Bronchial epithelial cell (primary cell): ENCODE data around the gene ABI3BP. TPM values are rescaled to one million over a fixed set of nuclear protein-coding genes. Genes with fewer than 3 reads are reported as not detected.

ENCODE experiments used
- DNase-seq: peaks from one replicate; pipeline ENCODE4 v3.0.0-alpha.2; 2010; ENCODE audit warnings: low read depth
- FAIRE-seq: peaks from 2 replicates; lab custom pipeline; 2011; peaks lifted over from hg19 to GRCh38; lab: Jason Lieb, UNC
- H3K27me3 ChIP-seq: 2 replicates; pipeline ENCODE4 v1.5.1; 2011; ENCODE audit warnings: low read length; ENCODE audit not compliant: control insufficient read depth, insufficient read depth
- H3K36me3 ChIP-seq: 2 replicates; pipeline ENCODE4 v1.5.1; 2011; ENCODE audit warnings: low read length; ENCODE audit not compliant: control insufficient read depth, insufficient read depth
- H3K4me3 ChIP-seq: 2 replicates; pipeline ENCODE4 v1.5.1; 2011; ENCODE audit warnings: mild to moderate bottlenecking, low read depth, low read length, control low read depth
- total RNA-seq: library from RNA; depleted of rRNA; stranded (reverse); fragments of >200 nt; gene quantifications from 2 replicates; pipeline ENCODE4 v1.2.1, GENCODE V29; 2014
- TF ChIP-seq, protein P1 (sequence below): IDR thresholded peaks from 2 replicates; pipeline ENCODE4 v1.5.1; 2011; ENCODE audit warnings: mild to moderate bottlenecking, moderate library complexity, low read length, control low read depth, inconsistent platforms; ENCODE audit not compliant: insufficient read depth, severe bottlenecking

Gene ABI3BP
- total RNA-seq, 1 donor from 2014 or later, result 0.53 TPM

DNA sequence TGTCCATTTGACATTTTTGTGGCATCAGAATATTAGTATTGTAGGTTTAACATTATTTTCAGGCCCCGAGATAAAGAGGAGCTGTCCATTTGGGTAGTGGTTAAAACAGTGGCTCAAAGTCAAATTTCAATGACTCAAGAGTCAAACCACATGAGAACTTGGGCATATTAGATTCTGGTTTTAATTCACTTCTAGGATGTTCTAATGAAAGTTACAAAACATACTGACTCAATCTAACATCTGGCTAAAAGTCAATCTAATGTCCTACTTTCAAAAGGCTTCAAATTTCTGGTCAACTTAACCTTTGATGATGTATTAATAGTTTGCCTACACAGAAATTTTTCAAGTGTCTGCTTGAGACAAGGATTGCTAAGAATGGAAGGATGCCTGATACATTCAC lies 112.4 kb downstream of the ABI3BP start:
- H3K4me3 ChIP-seq, result no peak overlapping the region
- FAIRE-seq (no peak), DNase-seq (no peak)
- TF ChIP-seq, protein P1, sequence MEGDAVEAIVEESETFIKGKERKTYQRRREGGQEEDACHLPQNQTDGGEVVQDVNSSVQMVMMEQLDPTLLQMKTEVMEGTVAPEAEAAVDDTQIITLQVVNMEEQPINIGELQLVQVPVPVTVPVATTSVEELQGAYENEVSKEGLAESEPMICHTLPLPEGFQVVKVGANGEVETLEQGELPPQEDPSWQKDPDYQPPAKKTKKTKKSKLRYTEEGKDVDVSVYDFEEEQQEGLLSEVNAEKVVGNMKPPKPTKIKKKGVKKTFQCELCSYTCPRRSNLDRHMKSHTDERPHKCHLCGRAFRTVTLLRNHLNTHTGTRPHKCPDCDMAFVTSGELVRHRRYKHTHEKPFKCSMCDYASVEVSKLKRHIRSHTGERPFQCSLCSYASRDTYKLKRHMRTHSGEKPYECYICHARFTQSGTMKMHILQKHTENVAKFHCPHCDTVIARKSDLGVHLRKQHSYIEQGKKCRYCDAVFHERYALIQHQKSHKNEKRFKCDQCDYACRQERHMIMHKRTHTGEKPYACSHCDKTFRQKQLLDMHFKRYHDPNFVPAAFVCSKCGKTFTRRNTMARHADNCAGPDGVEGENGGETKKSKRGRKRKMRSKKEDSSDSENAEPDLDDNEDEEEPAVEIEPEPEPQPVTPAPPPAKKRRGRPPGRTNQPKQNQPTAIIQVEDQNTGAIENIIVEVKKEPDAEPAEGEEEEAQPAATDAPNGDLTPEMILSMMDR, result no peak
- no peaks in the 10 kb centered on the region for H3K36me3 ChIP-seq
- H3K27me3 ChIP-seq, result no peaks in the 10 kb centered on the region

DNA sequence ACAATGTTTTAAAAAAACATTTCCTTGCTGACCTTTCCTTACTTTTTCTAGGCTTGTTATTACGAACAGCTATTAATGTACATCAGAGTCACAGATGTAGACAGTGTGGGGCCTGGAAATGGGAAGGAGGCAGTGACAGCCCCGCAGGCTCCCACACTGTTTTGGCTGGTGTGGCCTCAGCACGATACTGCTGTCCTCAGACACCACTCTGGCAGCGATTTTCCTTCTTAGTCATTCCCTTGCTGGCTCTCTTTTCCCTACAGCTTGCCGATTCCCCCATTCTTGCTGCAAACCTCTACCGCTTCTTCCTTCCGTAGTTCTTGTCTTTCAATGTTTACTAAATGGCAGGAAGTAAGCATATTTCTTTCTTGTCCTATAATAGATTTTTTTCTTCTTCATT lies 113.1 kb downstream of the ABI3BP start:
- TF ChIP-seq, protein P1, result no peak
- no peaks in the 10 kb centered on the region for H3K27me3 ChIP-seq
- no peak for FAIRE-seq
- H3K4me3 ChIP-seq, result no peak overlapping the region
- no peaks in the 10 kb centered on the region for H3K36me3 ChIP-seq
- DNase-seq, result no peak

DNA sequence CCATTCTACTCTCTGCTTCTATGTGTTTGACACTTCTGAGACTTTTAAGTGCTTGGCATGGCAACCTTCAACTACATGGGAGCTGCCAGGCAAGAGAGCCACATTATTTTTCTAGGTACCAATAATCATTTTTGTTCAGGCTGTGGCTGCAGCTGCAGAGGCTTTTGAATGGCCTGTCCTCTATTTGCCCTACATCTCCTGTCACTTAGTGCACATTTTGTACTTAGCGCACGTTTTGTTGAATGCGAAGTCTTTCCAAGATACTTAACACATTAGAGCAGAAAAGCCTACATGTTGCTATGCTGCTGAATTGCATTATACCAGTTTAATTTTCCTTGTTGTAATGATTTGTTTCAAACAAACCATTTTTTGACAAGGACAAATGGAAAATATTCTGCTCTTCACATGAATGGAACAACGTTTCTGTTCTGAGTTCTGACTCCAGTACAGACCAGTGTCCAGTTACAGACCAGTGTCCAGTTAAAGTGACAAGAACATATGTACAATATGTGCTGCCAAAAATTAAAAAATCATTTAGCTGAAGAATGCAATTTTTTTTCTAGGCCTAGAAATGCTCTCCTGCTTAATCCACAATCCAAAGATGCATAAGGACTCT lies 113.9 kb downstream of the ABI3BP start:
- Histone ChIP-seq H3K36me3 (no peaks in the 10 kb centered on the region), H3K27me3 (no peaks in the 10 kb centered on the region), H3K4me3 (no peak overlapping the region)
- FAIRE-seq (no peak), DNase-seq (no peak)
- TF ChIP-seq, protein P1, result no peak

DNA sequence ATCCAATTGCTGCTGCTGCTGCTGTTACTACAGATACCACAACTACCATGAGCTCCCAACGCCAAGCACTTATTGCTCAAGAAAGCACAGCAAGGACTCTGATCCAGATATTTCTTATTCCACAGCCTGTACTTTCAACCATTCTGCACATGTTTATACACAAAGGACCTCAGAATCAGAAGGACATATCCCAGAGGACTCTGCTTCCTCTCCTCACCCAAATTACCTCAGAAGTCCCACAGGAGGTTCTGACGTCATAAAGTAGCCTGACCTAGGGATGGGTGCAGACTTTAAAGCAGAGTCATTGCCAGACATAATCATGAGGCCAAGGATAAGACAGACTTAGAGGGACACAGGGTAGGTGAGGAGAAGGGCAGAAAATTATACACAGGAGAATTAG lies 115.9 kb downstream of the ABI3BP start:
- FAIRE-seq (no peak), DNase-seq (no peak)
- Histone ChIP-seq H3K36me3 (no peaks in the 10 kb centered on the region), H3K4me3 (no peak overlapping the region), H3K27me3 (no peaks in the 10 kb centered on the region)
- TF ChIP-seq, protein P1, result no peak

DNA sequence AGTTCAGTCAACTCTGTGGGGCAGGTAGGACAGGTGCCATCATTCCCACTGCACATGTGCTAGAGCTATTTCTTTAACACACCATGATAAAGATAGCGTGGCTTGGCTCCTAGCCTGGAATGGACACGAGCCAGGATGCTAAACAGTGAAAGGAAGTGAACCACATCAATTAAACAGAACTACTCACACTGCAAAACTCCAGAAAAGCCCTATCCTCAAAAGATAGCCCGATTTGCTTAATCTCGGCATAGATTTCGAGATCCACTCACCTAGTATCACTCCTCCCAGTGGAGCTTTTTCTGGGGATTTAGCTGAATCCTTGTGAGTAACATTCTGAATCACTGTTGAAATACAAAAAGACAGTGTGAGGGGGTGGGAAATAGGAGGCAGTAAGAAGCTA lies 118.0 kb downstream of the ABI3BP start:
- peak; percentile 82 for DNase-seq
- TF ChIP-seq, protein P1, result no peak
- Histone ChIP-seq H3K27me3 (no peaks in the 10 kb centered on the region), H3K36me3 (no peaks in the 10 kb centered on the region), H3K4me3 (no peak overlapping the region)
- peak; percentile 85 for FAIRE-seq

DNA sequence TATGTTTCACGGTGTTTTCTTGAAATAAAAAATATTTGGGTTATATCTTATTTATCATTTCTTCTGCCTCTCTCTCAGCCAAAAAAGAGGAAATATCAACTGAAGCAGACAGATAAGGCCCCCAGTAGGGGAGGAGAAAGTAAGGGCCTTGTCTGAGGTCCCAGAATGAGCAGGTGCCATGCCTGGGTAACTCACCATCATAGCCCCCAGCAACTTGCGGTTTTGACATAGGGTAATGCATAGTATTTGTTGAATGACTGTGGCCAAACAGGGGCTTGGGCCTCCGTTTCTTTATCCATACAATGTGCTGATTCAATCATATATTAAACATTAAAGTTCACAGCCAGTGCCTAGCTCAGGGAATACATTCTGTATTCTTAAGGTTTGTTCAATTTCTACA lies 119.6 kb downstream of the ABI3BP start:
- no peak for DNase-seq
- no peaks in the 10 kb centered on the region for H3K27me3 ChIP-seq
- no peaks in the 10 kb centered on the region for H3K36me3 ChIP-seq
- TF ChIP-seq, protein P1, result no peak
- H3K4me3 ChIP-seq, result no peak overlapping the region
- no peak for FAIRE-seq
